Mucosa of descending colon (tissue), 3 donors: Measurements from ENCODE around the gene STUB1. TPM values are rescaled to one million over a fixed set of nuclear protein-coding genes. Genes with fewer than 3 reads are reported as not detected.

Source experiments
- ATAC-seq: fragments of 200-7000 bp; cut with Tn5 transposase; one replicate; pipeline ENCODE4 v1.9.1; 2020; ENCODE audit warnings: mild to moderate bottlenecking, moderate library complexity
- DNase-seq, 3 donors: peaks; one replicate each; pipeline ENCODE4 v3.0.0-alpha.2; 2020
- H3K36me3 ChIP-seq: fragments of 200-600 bp; one replicate; pipeline ENCODE4 v1.8.0; 2021; ENCODE audit warnings: low read depth, mild to moderate bottlenecking
- H3K4me1 ChIP-seq: fragments of 200-600 bp; one replicate; pipeline ENCODE4 v1.8.0; 2021; ENCODE audit warnings: low read depth, mild to moderate bottlenecking
- H3K4me3 ChIP-seq: fragments of 200-600 bp; one replicate; pipeline ENCODE4 v1.8.0; 2021; ENCODE audit warnings: mild to moderate bottlenecking
- H3K9me3 ChIP-seq: fragments of 200-600 bp; one replicate; pipeline ENCODE4 v1.8.0; 2021; ENCODE audit warnings: mild to moderate bottlenecking
- intact Hi-C, 2 donors: fragments of 100-400 bp; cut with DNase I in 1 of 2; cut with micrococcal nuclease in 1 of 2; formaldehyde crosslinking; loops; one replicate each; pipeline versions ENCODE4 v1.11.0 to v1.11.1; 2022; cut with DNase I, micrococcal nuclease
- total RNA-seq, 3 donors: library from RNA; stranded (reverse); fragmentation: NEBNext Ultra II Directional in 2 of 3; extraction: Animal tissue kit (Norgen Biotek cat#: 25700) in 2 of 3; gene quantifications; one replicate each; pipeline versions ENCODE4 v1.2.1 to v1.2.4, GENCODE V29; 2021 to 2023
- TF ChIP-seq, protein P1 (sequence below): fragments of 200-600 bp; IDR thresholded peaks from one replicate; pipeline ENCODE4 v1.8.0; 2022; ENCODE audit warnings: antibody characterized with exemption, mild to moderate bottlenecking
- donor health status: DM: no; HTN: no; CAD: no; lungs with moderate emphysema.
- donor health status: DM: no; HTN: no; CAD: no.
- donor health status: DM: no; HTN: yes; CAD: no.

Gene STUB1
- total RNA-seq, 3 donors from 2014 or later = 77.8 to 119 (median 108) TPM

DNA sequence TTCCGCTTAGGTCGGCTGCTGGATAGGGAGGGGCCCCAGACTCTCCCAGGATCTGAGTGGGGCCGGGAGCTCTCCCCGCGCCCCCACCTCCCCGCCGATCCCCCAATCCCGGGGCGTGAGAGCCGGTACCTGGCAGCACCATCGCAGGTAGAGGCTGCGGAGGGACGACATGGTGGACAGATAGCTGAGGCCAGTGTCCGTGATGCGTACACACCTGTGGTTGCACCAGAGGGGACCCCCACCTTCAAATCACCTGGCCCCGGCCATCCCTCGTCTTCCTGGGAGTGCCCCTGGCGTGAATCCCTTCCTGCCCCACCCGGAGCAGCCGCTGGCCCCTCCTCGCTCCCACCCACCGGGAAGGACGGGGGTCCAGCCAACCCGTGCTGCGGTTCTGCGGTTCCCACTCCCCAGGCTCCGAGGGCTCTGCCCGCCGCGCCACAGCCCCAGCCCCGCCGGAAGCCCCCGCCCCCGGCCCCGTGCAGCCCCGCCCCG lies 14.7 kb downstream of the STUB1 start:
- intact Hi-C loops = no loop called here

DNA sequence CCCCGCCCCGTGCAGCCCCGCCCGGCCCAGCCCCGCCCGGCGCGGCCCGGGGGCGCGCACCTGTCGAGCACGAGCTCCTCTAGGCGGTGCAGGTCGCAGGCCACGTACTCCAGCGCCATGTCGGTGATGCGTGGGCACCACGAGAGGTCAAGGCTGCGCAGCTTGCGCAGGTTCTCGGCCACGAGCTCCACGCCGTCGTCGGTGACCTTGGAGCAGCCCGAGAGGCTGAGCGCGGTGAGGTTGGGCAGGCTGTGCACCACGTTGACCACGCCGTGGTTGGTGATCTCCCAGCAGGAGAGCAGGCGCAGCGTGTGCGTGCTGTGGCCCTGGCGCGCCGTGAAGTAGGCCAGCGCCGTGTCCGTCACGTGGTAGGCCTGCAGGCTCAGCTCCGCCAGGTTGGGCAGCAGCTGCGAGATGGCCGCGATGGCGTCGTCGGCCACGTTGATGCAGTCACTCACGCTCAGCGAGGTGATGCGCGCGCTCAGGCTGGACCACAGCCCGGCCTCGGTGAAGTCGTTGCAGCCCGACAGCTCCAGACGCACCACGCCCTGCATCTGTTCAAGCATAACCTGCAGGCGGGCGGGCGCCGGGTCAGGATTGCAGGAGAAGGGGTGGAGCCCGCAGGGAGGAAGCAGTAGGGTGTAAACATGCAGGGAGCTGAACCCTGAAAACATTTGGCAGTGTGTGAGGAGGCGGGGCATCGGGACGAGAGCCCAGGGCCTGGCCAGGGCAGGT lies 15.3 kb downstream of the STUB1 start:
- intact Hi-C loops = no loop called here
- peak; percentile 92 to 93 (median 93) for DNase-seq
- no peaks in the 10 kb centered on the region for H3K9me3 ChIP-seq
- H3K4me1 ChIP-seq = peaks cover 20% of the 10 kb centered on the region
- TF ChIP-seq, protein P1, sequence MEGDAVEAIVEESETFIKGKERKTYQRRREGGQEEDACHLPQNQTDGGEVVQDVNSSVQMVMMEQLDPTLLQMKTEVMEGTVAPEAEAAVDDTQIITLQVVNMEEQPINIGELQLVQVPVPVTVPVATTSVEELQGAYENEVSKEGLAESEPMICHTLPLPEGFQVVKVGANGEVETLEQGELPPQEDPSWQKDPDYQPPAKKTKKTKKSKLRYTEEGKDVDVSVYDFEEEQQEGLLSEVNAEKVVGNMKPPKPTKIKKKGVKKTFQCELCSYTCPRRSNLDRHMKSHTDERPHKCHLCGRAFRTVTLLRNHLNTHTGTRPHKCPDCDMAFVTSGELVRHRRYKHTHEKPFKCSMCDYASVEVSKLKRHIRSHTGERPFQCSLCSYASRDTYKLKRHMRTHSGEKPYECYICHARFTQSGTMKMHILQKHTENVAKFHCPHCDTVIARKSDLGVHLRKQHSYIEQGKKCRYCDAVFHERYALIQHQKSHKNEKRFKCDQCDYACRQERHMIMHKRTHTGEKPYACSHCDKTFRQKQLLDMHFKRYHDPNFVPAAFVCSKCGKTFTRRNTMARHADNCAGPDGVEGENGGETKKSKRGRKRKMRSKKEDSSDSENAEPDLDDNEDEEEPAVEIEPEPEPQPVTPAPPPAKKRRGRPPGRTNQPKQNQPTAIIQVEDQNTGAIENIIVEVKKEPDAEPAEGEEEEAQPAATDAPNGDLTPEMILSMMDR = no peak
- no peak overlapping the region for H3K4me3 ChIP-seq
- no peaks in the 10 kb centered on the region for H3K36me3 ChIP-seq
- peak; percentile 89 for ATAC-seq

More for the DNA sequence above, 14.7 kb downstream of the STUB1 start:
- ATAC-seq = no peak
- Histone ChIP-seq H3K36me3 (no peaks in the 10 kb centered on the region), H3K4me3 (no peak overlapping the region), H3K4me1 (peaks cover 20% of the 10 kb centered on the region), H3K9me3 (no peaks in the 10 kb centered on the region)
- peak in 1 of 3 donors; percentile 79 for DNase-seq
- TF ChIP-seq, protein P1 = no peak

DNA sequence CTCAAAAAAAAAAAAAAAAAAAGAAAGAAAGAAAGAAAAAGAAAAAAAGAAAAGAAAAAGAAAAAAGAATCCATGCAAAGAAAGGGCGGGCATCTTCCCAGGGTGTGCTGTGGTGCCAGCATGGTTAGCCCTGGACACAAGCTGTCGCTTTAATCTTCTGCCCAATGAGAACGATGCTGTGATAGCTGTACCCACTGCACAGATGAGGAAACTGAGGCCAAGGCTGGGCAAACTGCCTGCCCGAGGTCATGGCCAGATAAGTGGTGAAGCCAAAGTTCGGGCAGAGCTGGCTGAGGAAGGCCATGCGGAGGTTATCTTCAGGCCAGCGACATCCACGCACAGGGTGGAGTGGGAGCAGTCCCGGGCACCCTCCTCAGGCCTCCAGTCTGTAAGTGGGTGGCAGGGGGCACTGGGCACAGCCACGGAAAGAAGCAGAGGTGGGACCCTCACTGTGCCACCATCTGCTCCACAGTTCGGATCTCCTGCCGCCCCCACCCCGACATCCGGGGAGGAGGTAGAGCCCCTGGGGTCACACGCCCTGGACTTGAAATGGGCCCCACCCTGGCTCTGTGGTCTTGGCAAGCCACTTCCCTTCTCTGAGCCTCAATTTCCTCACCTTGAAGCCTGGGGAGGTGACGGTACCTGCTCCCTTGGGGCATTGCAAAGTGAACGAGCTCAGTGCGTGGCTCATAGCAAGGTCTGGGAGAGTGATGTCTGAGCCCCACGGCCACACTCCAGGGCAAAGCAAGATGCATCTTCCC lies 18.9 kb downstream of the STUB1 start:
- intact Hi-C loops = no loop called here
- ATAC-seq (no peak), DNase-seq (no peak)
- Histone ChIP-seq H3K4me1 (peaks cover 15% of the 10 kb centered on the region), H3K4me3 (no peak overlapping the region), H3K36me3 (no peaks in the 10 kb centered on the region), H3K9me3 (no peaks in the 10 kb centered on the region)
- TF ChIP-seq, protein P1 = no peak

DNA sequence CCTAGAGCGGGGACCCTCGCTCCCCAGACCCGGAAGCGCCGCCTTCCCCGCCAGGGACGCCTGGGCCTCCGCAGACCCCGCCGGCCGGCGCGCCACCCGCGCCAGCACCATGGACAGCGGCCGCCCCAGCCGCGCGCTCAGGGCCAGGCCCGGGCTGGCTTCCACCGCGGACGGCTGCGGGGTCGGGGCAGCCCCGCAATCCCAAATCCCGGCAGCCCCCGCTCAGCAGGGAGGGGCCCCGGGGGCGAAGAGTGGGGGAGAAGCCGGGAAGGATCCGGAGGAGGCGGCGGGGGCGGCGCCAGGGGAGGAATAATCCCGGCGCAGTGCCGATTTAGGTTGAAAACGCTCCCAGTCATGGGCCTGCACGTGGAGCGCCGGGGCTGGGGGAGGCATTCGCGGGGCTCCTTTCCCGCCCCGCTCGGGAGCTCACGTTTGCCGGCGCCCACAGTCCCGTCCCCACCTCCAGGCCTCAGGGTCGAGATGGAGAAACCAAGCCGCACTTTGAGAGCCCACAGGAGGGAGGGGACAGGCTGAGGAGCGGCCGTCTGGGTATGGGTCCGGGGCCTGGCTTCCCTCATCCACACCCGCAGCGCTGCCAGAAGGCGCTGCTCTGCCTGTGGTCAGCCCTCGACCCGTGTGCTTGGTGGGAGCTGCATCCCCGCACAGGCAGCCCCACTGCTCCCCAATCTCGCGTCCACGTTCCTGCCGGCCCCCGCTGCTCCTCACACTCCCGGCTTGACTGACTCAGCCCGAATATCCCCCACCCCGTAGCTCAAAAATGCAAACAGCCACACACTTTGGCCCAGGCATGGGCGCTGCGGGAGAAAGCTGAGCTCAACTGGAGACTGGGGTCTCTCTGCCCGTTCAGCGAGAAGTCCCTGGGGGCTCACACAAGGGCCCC lies 20.7 kb downstream of the STUB1 start:
- no peak overlapping the region for H3K4me3 ChIP-seq
- peaks cover 2% of the 10 kb centered on the region for H3K4me1 ChIP-seq
- no peaks in the 10 kb centered on the region for H3K36me3 ChIP-seq
- DNase-seq = peak in 1 of 3 donors; percentile 40
- intact Hi-C loops = no loop called here
- H3K9me3 ChIP-seq = no peaks in the 10 kb centered on the region
- TF ChIP-seq, protein P1 = no peak
- ATAC-seq = peak; percentile 41

DNA sequence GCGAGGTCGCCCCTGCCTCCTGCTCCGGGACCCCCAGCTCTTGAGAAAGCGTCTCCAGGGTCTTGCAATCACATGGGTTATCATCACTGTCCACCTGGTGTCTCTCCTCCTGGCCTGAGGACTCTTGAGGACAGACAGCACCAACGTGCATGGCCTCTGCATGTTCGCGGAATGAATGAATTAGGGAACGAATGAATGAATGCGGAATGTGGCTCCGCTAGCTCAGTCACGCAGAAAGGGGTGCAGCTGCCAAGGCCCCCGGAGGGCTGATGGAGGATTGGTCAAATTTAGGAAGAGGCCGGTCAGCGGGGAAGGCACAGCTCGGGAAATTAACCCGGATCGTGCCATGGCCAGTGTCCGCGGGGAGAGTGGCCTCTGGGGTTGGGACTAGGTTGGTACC lies 22.1 kb downstream of the STUB1 start:
- intact Hi-C loops = no loop called here
- ATAC-seq = no peak
- H3K9me3 ChIP-seq = no peaks in the 10 kb centered on the region
- no peak overlapping the region for H3K4me3 ChIP-seq
- TF ChIP-seq, protein P1 = no peak
- no peak for DNase-seq
- H3K4me1 ChIP-seq = peaks cover 2% of the 10 kb centered on the region
- no peaks in the 10 kb centered on the region for H3K36me3 ChIP-seq
